Stimulated activated naive B cell treated with anti-CD40 and anti-IgM and Interleukin-4, amounts not matched to agents 10 μg/mL and 1 μg/mL and 100 μg/mL, for 72 hours (primary cell): Measurements from ENCODE around the gene SLC24A3.

ENCODE experiments used
- ATAC-seq, 2 donors: fragments of 150-1000 bp; cut with Tn5 transposase; replicated peaks; 2 replicates each; pipeline ENCODE4 v1.10.0; 2021; ENCODE audit warnings: moderate library complexity in 1 of 2
- DNase-seq: peaks from one replicate; pipeline ENCODE4 v3.0.0; 2021
- H3K27ac Mint-ChIP-seq: one replicate; pipeline ENCODE4 v1.8.0; 2022; ENCODE audit warnings: mild to moderate bottlenecking, mixed read lengths
- H3K27me3 Mint-ChIP-seq, 2 donors: one replicate each; pipeline ENCODE4 v1.8.0; 2022; ENCODE audit warnings: mixed read lengths in 2 of 2
- H3K36me3 Mint-ChIP-seq, 2 donors: one replicate each; pipeline ENCODE4 v1.8.0; 2022; ENCODE audit warnings: mixed read lengths in 2 of 2, mild to moderate bottlenecking in 1 of 2
- H3K4me1 Mint-ChIP-seq, 2 donors: one replicate each; pipeline ENCODE4 v1.8.0; 2022; ENCODE audit warnings: mixed read lengths in 2 of 2, mild to moderate bottlenecking in 1 of 2
- H3K4me3 Mint-ChIP-seq, 2 donors: one replicate each; pipeline ENCODE4 v1.8.0; 2022; ENCODE audit warnings: mild to moderate bottlenecking in 2 of 2, mixed read lengths in 2 of 2, moderate library complexity in 1 of 2
- H3K9me3 Mint-ChIP-seq, 2 donors: one replicate each; pipeline ENCODE4 v1.8.0; 2022; ENCODE audit warnings: mixed read lengths in 2 of 2, mild to moderate bottlenecking in 1 of 2

The SLC24A3 gene

GRCh38 chr20:19495905-19496703 is 283.7 kb downstream of the SLC24A3 start:
- no peak overlapping the region for H3K4me3 Mint-ChIP-seq
- no peaks in the 10 kb centered on the region for H3K36me3 Mint-ChIP-seq
- H3K27me3 Mint-ChIP-seq = peaks cover 5 to 12% of the 10 kb centered on the region in 2 donors
- no peak overlapping the region for H3K27ac Mint-ChIP-seq
- peaks cover 0 to 1% of the 10 kb centered on the region in 2 donors for H3K9me3 Mint-ChIP-seq
- ATAC-seq = no peak
- no peaks in the 10 kb centered on the region for H3K4me1 Mint-ChIP-seq
- DNase-seq = no peak

GRCh38 chr20:19497064-19497463 is 284.6 kb downstream of the SLC24A3 start:
- Mint-ChIP-seq H3K27ac (no peak overlapping the region), H3K36me3 (no peaks in the 10 kb centered on the region), H3K9me3 (peaks cover 0 to 1% of the 10 kb centered on the region in 2 donors), H3K4me3 (no peak overlapping the region), H3K27me3 (peaks cover 5 to 15% of the 10 kb centered on the region in 2 donors), H3K4me1 (no peaks in the 10 kb centered on the region)
- no peak for ATAC-seq
- no peak for DNase-seq

- Mint-ChIP-seq H3K27me3 (peaks cover 5 to 21% of the 10 kb centered on the region in 2 donors), H3K4me3 (no peak overlapping the region), H3K9me3 (peaks cover 0 to 1% of the 10 kb centered on the region in 2 donors), H3K27ac (no peak overlapping the region), H3K36me3 (no peaks in the 10 kb centered on the region), H3K4me1 (no peaks in the 10 kb centered on the region)
- DNase-seq (no peak), ATAC-seq (no peak)
Measured at GRCh38 chr20:19498756-19499155, 286.3 kb downstream of the SLC24A3 start.

- peaks cover 0 to 1% of the 10 kb centered on the region in 2 donors for H3K9me3 Mint-ChIP-seq
- no peak overlapping the region for H3K27ac Mint-ChIP-seq
Measured at GRCh38 chr20:19501476-19502115, 289.2 kb downstream of the SLC24A3 start.

GRCh38 chr20:19502169-19502568 is 289.7 kb downstream of the SLC24A3 start:
- H3K4me3 Mint-ChIP-seq = no peak overlapping the region
- no peaks in the 10 kb centered on the region for H3K4me1 Mint-ChIP-seq
- no peaks in the 10 kb centered on the region for H3K36me3 Mint-ChIP-seq
- DNase-seq (no peak), ATAC-seq (no peak)
- peaks cover 5 to 23% of the 10 kb centered on the region in 2 donors for H3K27me3 Mint-ChIP-seq
- peaks cover 0 to 1% of the 10 kb centered on the region in 2 donors for H3K9me3 Mint-ChIP-seq
- no peak overlapping the region for H3K27ac Mint-ChIP-seq

More at GRCh38 chr20:19501476-19502115, 289.2 kb downstream of the SLC24A3 start:
- H3K36me3 Mint-ChIP-seq = no peaks in the 10 kb centered on the region
- no peak for DNase-seq
- H3K4me1 Mint-ChIP-seq = no peaks in the 10 kb centered on the region
- ATAC-seq = no peak
- peaks cover 5 to 23% of the 10 kb centered on the region in 2 donors for H3K27me3 Mint-ChIP-seq
- no peak overlapping the region for H3K4me3 Mint-ChIP-seq

- Mint-ChIP-seq H3K9me3 (no peaks in the 10 kb centered on the region), H3K4me3 (no peak overlapping the region), H3K4me1 (no peaks in the 10 kb centered on the region), H3K36me3 (no peaks in the 10 kb centered on the region), H3K27me3 (peaks cover 0 to 17% of the 10 kb centered on the region in 2 donors), H3K27ac (no peak overlapping the region)
- no peak for ATAC-seq
- no peak for DNase-seq
Measured at GRCh38 chr20:19504251-19504650, 291.8 kb downstream of the SLC24A3 start.

- DNase-seq (no peak), ATAC-seq (no peak)
- Mint-ChIP-seq H3K4me1 (no peaks in the 10 kb centered on the region), H3K4me3 (no peak overlapping the region), H3K9me3 (no peaks in the 10 kb centered on the region), H3K27me3 (peaks cover 0 to 13% of the 10 kb centered on the region in 2 donors), H3K27ac (no peak overlapping the region), H3K36me3 (no peaks in the 10 kb centered on the region)
Measured at GRCh38 chr20:19506021-19506420, 293.6 kb downstream of the SLC24A3 start.

- Mint-ChIP-seq H3K4me1 (no peaks in the 10 kb centered on the region), H3K27me3 (peaks cover 0 to 3% of the 10 kb centered on the region in 2 donors), H3K4me3 (no peak overlapping the region), H3K9me3 (no peaks in the 10 kb centered on the region), H3K36me3 (no peaks in the 10 kb centered on the region), H3K27ac (no peak overlapping the region)
- ATAC-seq (no peak), DNase-seq (no peak)
Measured at GRCh38 chr20:19508449-19508848, 296.0 kb downstream of the SLC24A3 start.

- DNase-seq (no peak), ATAC-seq (no peak)
- no peaks in the 10 kb centered on the region for H3K4me1 Mint-ChIP-seq
- H3K36me3 Mint-ChIP-seq = no peaks in the 10 kb centered on the region
- H3K4me3 Mint-ChIP-seq = no peak overlapping the region
- H3K9me3 Mint-ChIP-seq = no peaks in the 10 kb centered on the region
- no peak overlapping the region for H3K27ac Mint-ChIP-seq
- no peaks in the 10 kb centered on the region for H3K27me3 Mint-ChIP-seq
Measured at GRCh38 chr20:19510611-19511010, 298.2 kb downstream of the SLC24A3 start.

GRCh38 chr20:19511931-19512330 is 299.5 kb downstream of the SLC24A3 start:
- no peaks in the 10 kb centered on the region for H3K9me3 Mint-ChIP-seq
- H3K27me3 Mint-ChIP-seq = no peaks in the 10 kb centered on the region
- no peak for DNase-seq
- H3K36me3 Mint-ChIP-seq = no peaks in the 10 kb centered on the region
- H3K27ac Mint-ChIP-seq = no peak overlapping the region
- H3K4me1 Mint-ChIP-seq = no peaks in the 10 kb centered on the region
- no peak overlapping the region for H3K4me3 Mint-ChIP-seq
- ATAC-seq = no peak

- no peak for ATAC-seq
- H3K27ac Mint-ChIP-seq = no peak overlapping the region
Measured at GRCh38 chr20:19512886-19513677, 300.6 kb downstream of the SLC24A3 start.

GRCh38 chr20:19515074-19515473 is 302.6 kb downstream of the SLC24A3 start:
- H3K27me3 Mint-ChIP-seq = peaks cover 3 to 10% of the 10 kb centered on the region in 2 donors
- H3K9me3 Mint-ChIP-seq = no peaks in the 10 kb centered on the region
- no peak overlapping the region for H3K27ac Mint-ChIP-seq
- no peak for ATAC-seq
- H3K4me1 Mint-ChIP-seq = peaks cover 0 to 2% of the 10 kb centered on the region in 2 donors
- DNase-seq = no peak
- H3K4me3 Mint-ChIP-seq = no peak overlapping the region
- H3K36me3 Mint-ChIP-seq = no peaks in the 10 kb centered on the region

More at GRCh38 chr20:19512886-19513677, 300.6 kb downstream of the SLC24A3 start:
- Mint-ChIP-seq H3K36me3 (no peaks in the 10 kb centered on the region), H3K27me3 (peaks cover 0 to 5% of the 10 kb centered on the region in 2 donors), H3K9me3 (no peaks in the 10 kb centered on the region), H3K4me3 (no peak overlapping the region), H3K4me1 (no peaks in the 10 kb centered on the region)
- no peak for DNase-seq

GRCh38 chr20:19519466-19519865 is 307.0 kb downstream of the SLC24A3 start:
- DNase-seq (no peak), ATAC-seq (peak in 1 of 2 donors; percentile 35)
- Mint-ChIP-seq H3K4me3 (no peak overlapping the region), H3K27ac (no peak overlapping the region), H3K4me1 (peaks cover 5 to 8% of the 10 kb centered on the region in 2 donors), H3K9me3 (no peaks in the 10 kb centered on the region), H3K27me3 (peaks cover 3 to 18% of the 10 kb centered on the region in 2 donors), H3K36me3 (no peaks in the 10 kb centered on the region)

GRCh38 chr20:19520261-19520660 is 307.8 kb downstream of the SLC24A3 start:
- Mint-ChIP-seq H3K4me3 (no peak overlapping the region), H3K4me1 (peaks cover 5 to 8% of the 10 kb centered on the region in 2 donors), H3K27ac (no peak overlapping the region), H3K9me3 (no peaks in the 10 kb centered on the region), H3K27me3 (peaks cover 7 to 18% of the 10 kb centered on the region in 2 donors), H3K36me3 (no peaks in the 10 kb centered on the region)
- no peak for ATAC-seq
- DNase-seq = no peak
